ENCODE data around the gene LRRC28.

Gene LRRC28

GRCh38 chr15:99402014-99402729 is 150.9 kb downstream of the LRRC28 start:
- TF ChIP-seq REST (IDR thresholded peaks at IDR 0.05; ENCODE audit: insufficient replicate concordance, low read depth) = no peak
- no peak for TF ChIP-seq POLR2AphosphoS5 (IDR thresholded peaks at IDR 0.05; ENCODE audit: low read depth)
- TF ChIP-seq GABPA (IDR thresholded peaks at IDR 0.05; ENCODE audit: low read depth) = no peak
- TF ChIP-seq SPI1 (IDR thresholded peaks at IDR 0.05; ENCODE audit: borderline replicate concordance, low read depth) = no peak
- H3K27ac ChIP-seq (replicated peaks) = no peak overlapping the region
- no peak for DNase-seq (ENCODE audit: low read depth in 1 of 2, low spot score in 1 of 2)
- H3K27me3 ChIP-seq (ENCODE audit: insufficient read depth, poor library complexity, severe bottlenecking) = no peaks in the 10 kb centered on the region
- H3K4me3 ChIP-seq (replicated peaks; ENCODE audit: insufficient read depth, low read length) = no peak overlapping the region

- no peak overlapping the region for H3K27ac ChIP-seq (replicated peaks)
- TF ChIP-seq POLR2AphosphoS5 (IDR thresholded peaks at IDR 0.05; ENCODE audit: low read depth) = no peak
- no peak for TF ChIP-seq SPI1 (IDR thresholded peaks at IDR 0.05; ENCODE audit: borderline replicate concordance, low read depth)
- no peak for TF ChIP-seq GABPA (IDR thresholded peaks at IDR 0.05; ENCODE audit: low read depth)
- TF ChIP-seq REST (IDR thresholded peaks at IDR 0.05; ENCODE audit: insufficient replicate concordance, low read depth) = no peak
- no peak for TF ChIP-seq CTCF (IDR thresholded peaks at IDR 0.05; ENCODE audit: insufficient read depth, low read length)
- no peak for DNase-seq (ENCODE audit: low read depth in 1 of 2, low spot score in 1 of 2)
- H3K27me3 ChIP-seq (ENCODE audit: insufficient read depth, poor library complexity, severe bottlenecking) = no peaks in the 10 kb centered on the region
- H3K4me3 ChIP-seq (replicated peaks; ENCODE audit: insufficient read depth, low read length) = no peak overlapping the region
Observed at GRCh38 chr15:99403597-99403996, 152.3 kb downstream of the LRRC28 start.

- no peak overlapping the region for H3K4me3 ChIP-seq (replicated peaks; ENCODE audit: insufficient read depth, low read length)
- H3K27me3 ChIP-seq (ENCODE audit: insufficient read depth, poor library complexity, severe bottlenecking) = no peaks in the 10 kb centered on the region
- TF ChIP-seq REST (IDR thresholded peaks at IDR 0.05; ENCODE audit: insufficient replicate concordance, low read depth) (no peak), POLR2AphosphoS5 (IDR thresholded peaks at IDR 0.05; ENCODE audit: low read depth) (no peak), GABPA (IDR thresholded peaks at IDR 0.05; ENCODE audit: low read depth) (no peak), CTCF (IDR thresholded peaks at IDR 0.05; ENCODE audit: insufficient read depth, low read length) (no peak)
- no peak for DNase-seq (ENCODE audit: low read depth in 1 of 2, low spot score in 1 of 2)
- no peak overlapping the region for H3K27ac ChIP-seq (replicated peaks)
Observed at GRCh38 chr15:99404454-99404853, 153.2 kb downstream of the LRRC28 start.
